Smooth muscle cell (in vitro differentiated cells): Measurements from ENCODE around the gene MYL12B. TPM values are rescaled to one million over a fixed set of nuclear protein-coding genes. Genes with fewer than 3 reads are reported as not detected.

ENCODE experiments used
- DNase-seq: peaks from one replicate; lab custom pipeline; 2025; ENCODE audit not compliant: unreplicated experiment; lab: John Stamatoyannopoulos, UW
- H2AFZ ChIP-seq: fragments of 200-600 bp; sonication (generic); 2 replicates; pipeline ENCODE4 v1.6.0; 2016; ENCODE audit warnings: antibody characterized with exemption, low read depth, mild to moderate bottlenecking
- H3F3A ChIP-seq: fragments of 200-600 bp; sonication (generic); 2 replicates; pipeline ENCODE4 v1.6.0; 2017; ENCODE audit warnings: antibody characterized with exemption, low read depth
- H3K27ac ChIP-seq: fragments of 200-600 bp; sonication (generic); 2 replicates; pipeline ENCODE4 v1.5.1; 2016; ENCODE audit warnings: low read depth, mild to moderate bottlenecking
- H3K27me3 ChIP-seq: fragments of 200-600 bp; sonication (generic); 2 replicates; pipeline ENCODE4 v1.6.1; 2016; ENCODE audit warnings: low read depth, mild to moderate bottlenecking
- H3K36me3 ChIP-seq: fragments of 200-600 bp; sonication (generic); 2 replicates; pipeline ENCODE4 v1.5.1; 2016; ENCODE audit warnings: low read depth
- H3K4me1 ChIP-seq: fragments of 200-600 bp; sonication (generic); 2 replicates; pipeline ENCODE4 v1.5.1; 2016; ENCODE audit warnings: low read depth
- H3K4me2 ChIP-seq: fragments of 200-600 bp; sonication (generic); 2 replicates; pipeline ENCODE4 v1.6.0; 2016; ENCODE audit warnings: mild to moderate bottlenecking
- H3K4me3 ChIP-seq: fragments of 200-600 bp; sonication (generic); 2 replicates; pipeline ENCODE4 v1.5.1; 2016; ENCODE audit warnings: mild to moderate bottlenecking
- H3K79me2 ChIP-seq: fragments of 200-600 bp; sonication (generic); 2 replicates; pipeline ENCODE4 v1.6.0; 2016; ENCODE audit warnings: low read depth, mild to moderate bottlenecking
- H3K9ac ChIP-seq: fragments of 200-600 bp; sonication (generic); 2 replicates; pipeline ENCODE4 v1.6.0; 2016; ENCODE audit warnings: low read depth
- H3K9me3 ChIP-seq: fragments of 200-600 bp; sonication (generic); replicated peaks from 2 replicates; pipeline ENCODE4 v1.5.1; 2016; ENCODE audit warnings: low read depth
- H4K20me1 ChIP-seq: fragments of 200-600 bp; sonication (generic); 2 replicates; pipeline ENCODE4 v1.6.0; 2016; ENCODE audit warnings: low read depth
- WGBS: methylation state at CpG from one replicate; pipeline ENCODE4 v1.1.7; 2016; ENCODE audit warnings: low lambda C conversion rate; 5-methylcytosine and 5-hydroxymethylcytosine counted together
- polyA plus RNA-seq: library from polyadenylated mRNA; unstranded; fragments of >200 nt; fragmentation: Nextera tagmentation; extraction: Ambion mirVana; gene quantifications from 2 replicates; pipeline ENCODE4 v1.2.1, GENCODE V29; 2016
- total RNA-seq: library from RNA; depleted of rRNA; stranded (reverse); fragments of >200 nt; gene quantifications from 2 replicates; pipeline ENCODE4 v1.2.3, GENCODE V29; 2014
- TF ChIP-seq, protein P1 (sequence below): fragments of 200-600 bp; sonication (generic); IDR thresholded peaks from 2 replicates; pipeline ENCODE4 v1.5.1; 2017; ENCODE audit warnings: borderline replicate concordance, mild to moderate bottlenecking, antibody characterized with exemption; ENCODE audit not compliant: insufficient read depth, poor library complexity, severe bottlenecking

MYL12B gene
- total and polyA plus RNA-seq, 2 experiments from 2014 or later: 368 to 498 TPM

- Histone ChIP-seq H3K4me3 (peak overlapping the region; percentile 90), H4K20me1 (peaks cover 55% of the 10 kb centered on the region), H3K79me2 (peaks cover 62% of the 10 kb centered on the region), H2AFZ (no peak overlapping the region), H3F3A (peaks cover 10% of the 10 kb centered on the region), H3K9me3 (no peaks in the 10 kb centered on the region), H3K9ac (peak overlapping the region; percentile 94), H3K27me3 (no peaks in the 10 kb centered on the region), H3K4me1 (peaks cover 35% of the 10 kb centered on the region), H3K27ac (peak overlapping the region; percentile 96), H3K4me2 (peak overlapping the region; percentile 89), H3K36me3 (no peaks in the 10 kb centered on the region)
- TF ChIP-seq, protein P1, sequence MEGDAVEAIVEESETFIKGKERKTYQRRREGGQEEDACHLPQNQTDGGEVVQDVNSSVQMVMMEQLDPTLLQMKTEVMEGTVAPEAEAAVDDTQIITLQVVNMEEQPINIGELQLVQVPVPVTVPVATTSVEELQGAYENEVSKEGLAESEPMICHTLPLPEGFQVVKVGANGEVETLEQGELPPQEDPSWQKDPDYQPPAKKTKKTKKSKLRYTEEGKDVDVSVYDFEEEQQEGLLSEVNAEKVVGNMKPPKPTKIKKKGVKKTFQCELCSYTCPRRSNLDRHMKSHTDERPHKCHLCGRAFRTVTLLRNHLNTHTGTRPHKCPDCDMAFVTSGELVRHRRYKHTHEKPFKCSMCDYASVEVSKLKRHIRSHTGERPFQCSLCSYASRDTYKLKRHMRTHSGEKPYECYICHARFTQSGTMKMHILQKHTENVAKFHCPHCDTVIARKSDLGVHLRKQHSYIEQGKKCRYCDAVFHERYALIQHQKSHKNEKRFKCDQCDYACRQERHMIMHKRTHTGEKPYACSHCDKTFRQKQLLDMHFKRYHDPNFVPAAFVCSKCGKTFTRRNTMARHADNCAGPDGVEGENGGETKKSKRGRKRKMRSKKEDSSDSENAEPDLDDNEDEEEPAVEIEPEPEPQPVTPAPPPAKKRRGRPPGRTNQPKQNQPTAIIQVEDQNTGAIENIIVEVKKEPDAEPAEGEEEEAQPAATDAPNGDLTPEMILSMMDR: no peak
- 9% methylated on average over 9 of the region's 9 CpGs for WGBS
- no peak for DNase-seq
Measured at GRCh38 chr18:3248658-3249359, 13.1 kb upstream of the MYL12B start.

- TF ChIP-seq, protein P1: no peak
Measured at GRCh38 chr18:3250237-3251107, 11.5 kb upstream of the MYL12B start.

DNA sequence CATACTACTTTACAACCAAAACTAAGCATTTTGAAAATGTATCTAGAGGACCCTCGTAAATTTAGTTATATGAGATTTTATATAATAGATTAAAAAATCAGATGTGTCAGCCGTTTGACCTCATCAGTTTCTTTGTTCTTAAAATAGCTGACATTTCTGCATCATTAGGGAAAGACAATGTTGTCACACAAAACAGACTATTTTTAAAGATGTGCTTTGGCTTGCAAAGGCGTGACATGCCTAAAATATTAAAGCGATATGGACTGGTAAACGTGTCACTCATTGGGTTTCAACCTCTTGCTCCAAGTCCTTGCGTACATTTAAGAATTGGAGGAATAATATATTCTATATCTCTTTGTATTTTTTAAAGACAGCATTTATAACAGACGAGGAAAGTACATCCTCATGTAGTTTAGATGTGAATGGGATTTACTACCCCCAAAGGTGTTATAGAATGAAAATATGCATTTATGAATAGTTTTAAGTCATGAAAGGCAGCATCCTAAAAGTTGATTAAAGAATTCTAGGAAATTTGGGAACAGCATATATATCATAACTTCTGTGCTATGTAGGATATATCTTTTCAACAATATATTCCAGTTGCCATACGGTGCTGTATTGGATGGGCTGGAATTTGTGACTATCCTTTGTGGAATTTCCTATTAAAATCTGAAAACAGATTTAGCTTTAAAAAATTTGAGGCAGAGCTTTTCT, 10.5 kb upstream of the MYL12B start:
- no peaks in the 10 kb centered on the region for H3K9me3 ChIP-seq
- H3K4me2 ChIP-seq: peak overlapping the region; percentile 89
- no peak overlapping the region for H3K4me3 ChIP-seq
- no peaks in the 10 kb centered on the region for H3K36me3 ChIP-seq
- DNase-seq: no peak
- H3K4me1 ChIP-seq: peaks cover 28% of the 10 kb centered on the region
- H3K79me2 ChIP-seq: peaks cover 82% of the 10 kb centered on the region
- WGBS: 83% methylated on average over 8 of the region's 8 CpGs
- H3K27ac ChIP-seq: peak overlapping the region; percentile 89
- H2AFZ ChIP-seq: no peak overlapping the region
- H3K27me3 ChIP-seq: no peaks in the 10 kb centered on the region
- peaks cover 33% of the 10 kb centered on the region for H3F3A ChIP-seq
- TF ChIP-seq, protein P1: no peak
- H3K9ac ChIP-seq: no peak overlapping the region
- peaks cover 81% of the 10 kb centered on the region for H4K20me1 ChIP-seq

More at GRCh38 chr18:3250237-3251107, 11.5 kb upstream of the MYL12B start:
- Histone ChIP-seq H3K27ac (peak overlapping the region; percentile 89), H3K9me3 (no peaks in the 10 kb centered on the region), H3F3A (peaks cover 26% of the 10 kb centered on the region), H3K79me2 (peaks cover 79% of the 10 kb centered on the region), H3K9ac (peak overlapping the region; percentile 36), H3K4me3 (peak overlapping the region; percentile 90), H3K4me1 (peaks cover 29% of the 10 kb centered on the region), H3K4me2 (peak overlapping the region; percentile 89), H4K20me1 (peaks cover 72% of the 10 kb centered on the region), H3K27me3 (no peaks in the 10 kb centered on the region), H2AFZ (no peak overlapping the region), H3K36me3 (no peaks in the 10 kb centered on the region)
- no peak for DNase-seq
- 53% methylated on average over 6 of the region's 6 CpGs for WGBS
